Right lobe of liver (tissue), 4 donors: ENCODE measurements around the gene CEACAM5.

Source experiments
- CTCF ChIP-seq, 4 donors: fragments of 200-600 bp in 3 of 4; fragments of 450-650 bp in 1 of 4; IDR thresholded peaks; one replicate each; pipeline versions ENCODE4 v1.5.1 to v1.8.0; 2016 to 2022; ENCODE audit warnings: antibody characterized with exemption in 4 of 4, mild to moderate bottlenecking in 2 of 4
- POLR2A ChIP-seq: fragments of 450-650 bp; IDR thresholded peaks from one replicate; pipeline ENCODE4 v1.6.1; 2017; ENCODE audit warnings: antibody characterized with exemption, mild to moderate bottlenecking
- donor health status: DM: no; HTN: no; CAD: no.
- donor health status: DM: no; HTN: no; CAD: no.
- donor health status: DM: no; HTN: yes; CAD: no.

GRCh38 chr19:41687419-41687818 is 21.0 kb upstream of the CEACAM5 start:
- TF ChIP-seq POLR2A (no peak), CTCF (IDR thresholded peaks at IDR 0.05) (no peak)
